ENCODE data around the gene SCNN1A. TPM values are rescaled to one million over a fixed set of nuclear protein-coding genes. Genes with fewer than 3 reads are reported as not detected.
A peak's percentile ranks its signal among the peaks of the same experiment; 100 is the strongest.

Gene SCNN1A
- total RNA-seq = 100 to 1,000 TPM in 1 of 3 donors, 10 to 100 TPM in 1, 1 to 10 TPM in 1; 1.3 to 175 (median 93.7) TPM

GRCh38 chr12:6375269-6376078 lies at the start of gene SCNN1A:
TSS of gene SCNN1A (minus strand) at chr12:6375563. CDS start at chr12:6374783, 780 bp downstream.
- H3K27ac ChIP-seq = peak within 1 kb of the TSS; percentile 92 to 97
- peak; percentile 81 to 90 for DNase-seq (ENCODE audit: low spot score in 2 of 2)
- no peaks in the 10 kb centered on the region for H3K9me3 ChIP-seq
- H3K36me3 ChIP-seq = no peaks in the 10 kb centered on the region
- peak within 1 kb of the TSS in 2 of 3 donors; percentile 53 to 65 for H3K4me3 ChIP-seq
- TF ChIP-seq POLR2AphosphoS5 (IDR thresholded peaks at IDR 0.05) (peak in 2 of 3 donors; percentile 12 to 73), POLR2A (IDR thresholded peaks at IDR 0.05) (peak; percentile 68), CTCF (IDR thresholded peaks at IDR 0.05) (no peak)
- H3K4me1 ChIP-seq = peaks cover 24 to 31% of the 10 kb centered on the region in 2 donors
- intact Hi-C loops (cut with DNase I; ENCODE audit: low total_unique reads) = no loop called here
- H3K27me3 ChIP-seq = no peaks in the 10 kb centered on the region

GRCh38 chr12:6424866-6425265 lies 49.5 kb upstream of the SCNN1A start:
- no peak for TF ChIP-seq POLR2A (IDR thresholded peaks at IDR 0.05)
- no peak for TF ChIP-seq POLR2AphosphoS5 (IDR thresholded peaks at IDR 0.05)
- TF ChIP-seq CTCF (IDR thresholded peaks at IDR 0.05) = no peak
- Histone ChIP-seq H3K27me3 (no peaks in the 10 kb centered on the region), H3K4me1 (peaks cover 0 to 4% of the 10 kb centered on the region in 2 donors), H3K27ac (no peak overlapping the region), H3K36me3 (no peaks in the 10 kb centered on the region), H3K4me3 (no peak overlapping the region), H3K9me3 (no peaks in the 10 kb centered on the region)
- DNase-seq (ENCODE audit: low spot score in 2 of 2) = no peak
- intact Hi-C loops (cut with DNase I; ENCODE audit: low total_unique reads) = loop anchor here (5.0 to 10.0 kb wide), 2 partner anchors 110 to 438 kb away; partner anchors contain the start of gene GAPDH

- no peaks in the 10 kb centered on the region for H3K36me3 ChIP-seq
- no peak for TF ChIP-seq POLR2A (IDR thresholded peaks at IDR 0.05)
- TF ChIP-seq CTCF (IDR thresholded peaks at IDR 0.05) = no peak
- TF ChIP-seq POLR2AphosphoS5 (IDR thresholded peaks at IDR 0.05) = no peak
- no peak overlapping the region for H3K27ac ChIP-seq
- no peaks in the 10 kb centered on the region for H3K9me3 ChIP-seq
- H3K4me1 ChIP-seq = peaks cover 0 to 4% of the 10 kb centered on the region in 2 donors
- intact Hi-C loops (cut with DNase I; ENCODE audit: low total_unique reads) = loop anchor here (10.0 kb wide), 1 partner anchor 111 kb away; the partner anchor contains the start of gene GAPDH
- H3K4me3 ChIP-seq = no peak overlapping the region
- H3K27me3 ChIP-seq = no peaks in the 10 kb centered on the region
- no peak for DNase-seq (ENCODE audit: low spot score in 2 of 2)
Observed at GRCh38 chr12:6424008-6424347, 48.6 kb upstream of the SCNN1A start.

- no peak overlapping the region for H3K27ac ChIP-seq
- no peaks in the 10 kb centered on the region for H3K36me3 ChIP-seq
- H3K4me1 ChIP-seq = peaks cover 0 to 4% of the 10 kb centered on the region in 2 donors
- TF ChIP-seq POLR2A (IDR thresholded peaks at IDR 0.05) (no peak), POLR2AphosphoS5 (IDR thresholded peaks at IDR 0.05) (peak; percentile 76 to 88 (median 84)), CTCF (IDR thresholded peaks at IDR 0.05) (peak; percentile 74 to 91 (median 91))
- H3K4me3 ChIP-seq = no peak overlapping the region
- peak; percentile 73 to 76 for DNase-seq (ENCODE audit: low spot score in 2 of 2)
- no peaks in the 10 kb centered on the region for H3K27me3 ChIP-seq
- intact Hi-C loops (cut with DNase I; ENCODE audit: low total_unique reads) = loop anchor here (10.0 kb wide), 1 partner anchor 111 kb away; the partner anchor contains the start of gene GAPDH
- no peaks in the 10 kb centered on the region for H3K9me3 ChIP-seq
Observed at GRCh38 chr12:6423267-6424007, 48.1 kb upstream of the SCNN1A start.
